ENCODE results near the gene WNK1.

Gene WNK1

DNA sequence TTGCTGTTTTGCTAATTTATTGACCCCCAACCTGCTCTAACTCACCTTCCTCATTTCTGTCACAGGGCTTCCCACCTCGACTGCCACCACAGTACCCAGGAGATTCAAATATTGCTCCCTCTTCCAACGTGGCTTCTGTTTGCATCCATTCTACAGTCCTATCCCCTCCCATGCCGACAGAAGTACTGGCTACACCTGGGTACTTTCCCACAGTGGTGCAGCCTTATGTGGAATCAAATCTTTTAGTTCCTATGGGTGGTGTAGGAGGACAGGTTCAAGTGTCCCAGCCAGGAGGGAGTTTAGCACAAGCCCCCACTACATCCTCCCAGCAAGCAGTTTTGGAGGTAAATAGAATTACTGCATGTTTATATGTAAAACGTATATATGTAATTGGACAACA lies 128.3 kb downstream of the WNK1 start:
- TF ChIP-seq, protein P1, sequence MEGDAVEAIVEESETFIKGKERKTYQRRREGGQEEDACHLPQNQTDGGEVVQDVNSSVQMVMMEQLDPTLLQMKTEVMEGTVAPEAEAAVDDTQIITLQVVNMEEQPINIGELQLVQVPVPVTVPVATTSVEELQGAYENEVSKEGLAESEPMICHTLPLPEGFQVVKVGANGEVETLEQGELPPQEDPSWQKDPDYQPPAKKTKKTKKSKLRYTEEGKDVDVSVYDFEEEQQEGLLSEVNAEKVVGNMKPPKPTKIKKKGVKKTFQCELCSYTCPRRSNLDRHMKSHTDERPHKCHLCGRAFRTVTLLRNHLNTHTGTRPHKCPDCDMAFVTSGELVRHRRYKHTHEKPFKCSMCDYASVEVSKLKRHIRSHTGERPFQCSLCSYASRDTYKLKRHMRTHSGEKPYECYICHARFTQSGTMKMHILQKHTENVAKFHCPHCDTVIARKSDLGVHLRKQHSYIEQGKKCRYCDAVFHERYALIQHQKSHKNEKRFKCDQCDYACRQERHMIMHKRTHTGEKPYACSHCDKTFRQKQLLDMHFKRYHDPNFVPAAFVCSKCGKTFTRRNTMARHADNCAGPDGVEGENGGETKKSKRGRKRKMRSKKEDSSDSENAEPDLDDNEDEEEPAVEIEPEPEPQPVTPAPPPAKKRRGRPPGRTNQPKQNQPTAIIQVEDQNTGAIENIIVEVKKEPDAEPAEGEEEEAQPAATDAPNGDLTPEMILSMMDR (IDR thresholded peaks at IDR 0.05; ENCODE audit: extremely low read depth, missing control alignments) = no peak
- no peak for DNase-seq (ENCODE audit: low spot score)

DNA sequence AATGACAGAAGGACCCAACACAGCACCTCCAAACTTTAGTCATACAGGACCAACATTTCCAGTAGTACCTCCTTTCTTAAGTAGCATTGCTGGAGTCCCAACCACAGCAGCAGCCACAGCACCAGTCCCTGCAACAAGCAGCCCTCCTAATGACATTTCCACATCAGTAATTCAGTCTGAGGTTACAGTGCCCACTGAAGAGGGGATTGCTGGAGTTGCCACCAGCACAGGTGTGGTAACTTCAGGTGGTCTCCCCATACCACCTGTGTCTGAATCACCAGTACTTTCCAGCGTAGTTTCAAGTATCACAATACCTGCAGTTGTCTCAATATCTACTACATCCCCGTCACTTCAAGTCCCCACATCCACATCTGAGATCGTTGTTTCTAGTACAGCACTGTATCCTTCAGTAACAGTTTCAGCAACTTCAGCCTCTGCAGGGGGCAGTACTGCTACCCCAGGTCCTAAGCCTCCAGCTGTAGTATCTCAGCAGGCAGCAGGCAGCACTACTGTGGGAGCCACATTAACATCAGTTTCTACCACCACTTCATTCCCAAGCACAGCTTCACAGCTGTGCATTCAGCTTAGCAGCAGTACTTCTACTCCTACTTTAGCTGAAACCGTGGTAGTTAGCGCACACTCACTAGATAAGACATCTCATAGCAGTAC lies 132.5 kb downstream of the WNK1 start:
- DNase-seq (ENCODE audit: low spot score) = no peak
- TF ChIP-seq, protein P1 (IDR thresholded peaks at IDR 0.05; ENCODE audit: extremely low read depth, missing control alignments) = no peak

DNA sequence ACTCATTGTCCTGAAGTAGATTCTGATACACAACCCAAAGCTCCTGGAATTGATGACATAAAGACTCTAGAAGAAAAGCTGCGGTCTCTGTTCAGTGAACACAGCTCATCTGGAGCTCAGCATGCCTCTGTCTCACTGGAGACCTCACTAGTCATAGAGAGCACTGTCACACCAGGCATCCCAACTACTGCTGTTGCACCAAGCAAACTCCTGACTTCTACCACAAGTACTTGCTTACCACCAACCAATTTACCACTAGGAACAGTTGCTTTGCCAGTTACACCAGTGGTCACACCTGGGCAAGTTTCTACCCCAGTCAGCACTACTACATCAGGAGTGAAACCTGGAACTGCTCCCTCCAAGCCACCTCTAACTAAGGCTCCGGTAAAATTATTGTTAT lies 133.3 kb downstream of the WNK1 start:
- TF ChIP-seq, protein P1 (IDR thresholded peaks at IDR 0.05; ENCODE audit: extremely low read depth, missing control alignments) = no peak

DNA sequence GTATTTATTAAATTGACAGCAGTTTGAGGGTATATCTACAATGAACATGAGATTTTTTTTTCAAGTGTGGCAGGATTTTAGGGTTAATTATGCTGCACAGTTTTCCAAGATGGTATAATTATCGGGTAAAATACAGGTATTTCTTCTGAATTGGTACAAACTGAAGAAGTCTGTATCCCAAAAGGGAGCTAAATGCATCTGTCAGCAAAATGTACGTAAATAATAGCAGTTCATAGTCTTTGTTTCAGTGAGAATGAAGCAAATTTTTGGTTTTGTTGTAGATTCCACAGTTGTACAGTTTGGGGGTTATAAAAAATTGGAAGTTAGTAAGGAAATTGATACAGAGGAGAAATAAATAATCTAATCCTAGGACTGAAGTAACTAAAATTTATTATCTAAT lies 133.8 kb downstream of the WNK1 start:
- DNase-seq (ENCODE audit: low spot score) = no peak
- TF ChIP-seq, protein P1 (IDR thresholded peaks at IDR 0.05; ENCODE audit: extremely low read depth, missing control alignments) = no peak

More for the DNA sequence above, 133.3 kb downstream of the WNK1 start:
- no peak for DNase-seq (ENCODE audit: low spot score)

DNA sequence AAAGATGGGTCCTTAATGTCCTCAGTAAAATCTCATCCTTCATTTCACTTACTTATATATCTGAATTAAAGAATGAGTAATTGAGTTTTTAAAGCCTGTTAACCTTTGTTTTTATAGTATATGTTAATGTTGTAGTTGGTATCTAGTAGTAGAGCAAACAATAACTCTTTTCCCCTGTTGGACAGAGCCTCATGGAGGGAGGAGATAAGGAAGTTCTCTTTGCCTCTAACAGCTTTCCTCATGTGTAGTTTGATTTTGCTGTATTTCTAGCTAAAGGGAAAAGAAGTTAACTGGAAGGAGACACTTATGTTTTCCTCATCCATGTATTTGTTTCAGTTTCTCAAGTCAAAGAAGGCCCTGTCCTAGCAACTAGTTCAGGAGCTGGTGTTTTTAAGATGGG lies 141.8 kb downstream of the WNK1 start:
- TF ChIP-seq, protein P1 (IDR thresholded peaks at IDR 0.05; ENCODE audit: extremely low read depth, missing control alignments) = no peak
- no peak for DNase-seq (ENCODE audit: low spot score)

DNA sequence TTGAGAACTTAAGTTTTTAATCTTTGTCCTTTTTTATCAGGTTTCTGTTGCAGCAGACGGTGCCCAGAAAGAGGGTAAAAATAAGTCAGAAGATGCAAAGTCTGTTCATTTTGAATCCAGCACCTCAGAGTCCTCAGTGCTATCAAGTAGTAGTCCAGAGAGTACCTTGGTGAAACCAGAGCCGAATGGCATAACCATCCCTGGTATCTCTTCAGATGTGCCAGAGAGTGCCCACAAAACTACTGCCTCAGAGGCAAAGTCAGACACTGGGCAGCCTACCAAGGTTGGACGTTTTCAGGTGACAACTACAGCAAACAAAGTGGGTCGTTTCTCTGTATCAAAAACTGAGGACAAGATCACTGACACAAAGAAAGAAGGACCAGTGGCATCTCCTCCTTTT lies 143.7 kb downstream of the WNK1 start:
- TF ChIP-seq, protein P1 (IDR thresholded peaks at IDR 0.05; ENCODE audit: extremely low read depth, missing control alignments) = no peak
- no peak for DNase-seq (ENCODE audit: low spot score)

DNA sequence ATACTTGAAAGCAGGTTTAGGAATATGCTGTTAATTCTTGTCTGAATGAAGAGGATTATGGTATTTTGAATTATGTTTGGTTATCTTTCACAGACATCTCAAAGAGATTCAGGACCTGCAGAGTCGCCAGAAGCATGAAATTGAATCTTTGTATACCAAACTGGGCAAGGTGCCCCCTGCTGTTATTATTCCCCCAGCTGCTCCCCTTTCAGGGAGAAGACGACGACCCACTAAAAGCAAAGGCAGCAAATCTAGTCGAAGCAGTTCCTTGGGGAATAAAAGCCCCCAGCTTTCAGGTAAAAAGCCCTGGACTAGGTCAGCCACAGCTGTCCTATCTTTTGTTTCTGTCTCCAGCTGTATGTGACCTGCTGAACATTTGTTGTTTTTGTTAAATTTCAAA lies 145.0 kb downstream of the WNK1 start:
- no peak for DNase-seq (ENCODE audit: low spot score)
- TF ChIP-seq, protein P1 (IDR thresholded peaks at IDR 0.05; ENCODE audit: extremely low read depth, missing control alignments) = no peak

Data from GM20000 (cell line).